Ammon's horn (tissue), 1 donor: ENCODE measurements around the gene EYA4.

ENCODE experiments used
- DNase-seq: peaks from one replicate; pipeline ENCODE4 v3.0.0-alpha.2; 2016; ENCODE audit warnings: low spot score

Gene EYA4

DNA sequence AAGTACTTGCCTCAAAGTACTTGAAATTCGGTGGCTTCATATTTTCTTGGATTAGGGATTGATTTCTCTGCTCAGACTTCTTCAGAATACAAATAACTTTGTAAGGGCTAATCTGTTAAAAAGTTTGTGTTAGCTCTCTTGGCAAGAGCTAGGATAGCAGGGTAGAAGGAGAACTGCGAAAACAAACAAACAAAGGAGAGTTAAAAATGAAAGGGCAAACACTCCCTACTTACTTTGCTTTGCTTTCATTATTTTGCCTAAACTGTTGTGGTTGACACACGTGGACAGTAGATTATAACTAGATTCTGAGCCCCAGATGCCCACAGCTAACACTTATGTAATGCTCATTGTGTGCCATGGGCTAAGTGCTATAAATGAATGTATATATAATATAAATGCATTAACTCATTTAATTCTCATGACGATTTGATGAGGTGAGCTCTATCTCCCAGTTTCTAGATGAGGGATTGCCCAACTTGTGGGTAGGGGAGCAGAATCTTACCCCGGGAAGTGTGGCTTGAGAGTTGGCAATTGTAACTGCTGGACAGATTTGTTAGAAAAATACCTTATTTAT lies 48.7 kb downstream of the EYA4 start:
- no peak for DNase-seq

- DNase-seq: no peak
Observed at GRCh38 chr6:133290930-133291329, 49.8 kb downstream of the EYA4 start.

DNA sequence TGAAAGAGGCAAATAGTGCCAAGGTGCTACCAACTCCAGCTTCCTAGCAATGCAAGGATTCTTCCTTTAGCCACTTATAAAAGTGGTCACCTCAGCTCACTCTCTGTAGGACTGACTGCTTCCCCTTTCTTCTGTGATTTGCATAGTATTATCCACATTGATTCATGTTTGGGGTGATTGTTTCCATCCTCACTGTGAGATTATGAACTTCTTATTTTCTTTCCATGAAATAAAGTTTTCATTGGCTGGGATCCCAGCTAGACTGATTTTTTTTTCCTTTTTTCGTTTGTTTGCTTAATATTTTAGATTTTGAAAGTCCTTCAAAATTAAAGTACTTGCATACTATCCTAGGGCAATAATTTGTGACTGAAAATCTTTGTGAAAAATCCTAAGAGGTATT lies 50.5 kb downstream of the EYA4 start:
- DNase-seq: no peak

DNA sequence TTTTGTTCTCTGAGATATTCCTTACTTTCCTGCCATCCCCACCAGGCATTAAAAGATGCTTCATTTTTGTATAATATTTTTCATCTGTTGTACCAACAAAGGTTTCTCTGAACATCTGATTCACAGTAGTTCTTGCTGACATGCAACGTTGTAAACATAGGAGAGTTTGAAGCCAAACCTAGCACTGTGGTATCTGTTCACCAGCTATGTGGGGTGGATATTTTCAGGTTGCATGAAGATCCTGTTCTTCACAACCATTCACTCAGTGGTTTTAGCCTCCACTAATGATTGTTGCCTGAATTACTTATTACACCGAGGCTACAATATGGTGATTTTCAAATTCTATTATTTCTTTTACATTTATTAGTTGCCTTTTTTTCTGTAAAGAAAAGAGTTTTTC lies 56.5 kb downstream of the EYA4 start:
- no peak for DNase-seq

DNA sequence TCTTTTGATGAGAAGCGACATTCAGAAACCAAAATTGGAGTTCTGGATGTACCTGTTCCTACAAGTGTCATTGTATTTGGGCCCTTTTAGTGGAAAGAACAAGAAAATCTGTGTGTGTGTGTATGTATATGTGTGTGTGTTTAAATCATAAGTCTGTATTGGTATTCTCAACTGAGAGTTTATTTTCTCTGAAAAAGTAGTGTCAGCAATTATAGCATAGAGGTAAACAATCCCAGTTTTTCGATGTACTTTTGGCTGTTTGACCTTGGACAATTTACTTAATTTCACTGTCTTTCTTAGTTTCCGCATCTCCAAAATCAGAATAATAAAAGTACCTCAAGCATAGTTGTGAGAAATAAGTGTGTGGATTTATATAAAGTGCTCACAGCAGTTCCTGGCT lies 57.2 kb downstream of the EYA4 start:
- DNase-seq: no peak

DNA sequence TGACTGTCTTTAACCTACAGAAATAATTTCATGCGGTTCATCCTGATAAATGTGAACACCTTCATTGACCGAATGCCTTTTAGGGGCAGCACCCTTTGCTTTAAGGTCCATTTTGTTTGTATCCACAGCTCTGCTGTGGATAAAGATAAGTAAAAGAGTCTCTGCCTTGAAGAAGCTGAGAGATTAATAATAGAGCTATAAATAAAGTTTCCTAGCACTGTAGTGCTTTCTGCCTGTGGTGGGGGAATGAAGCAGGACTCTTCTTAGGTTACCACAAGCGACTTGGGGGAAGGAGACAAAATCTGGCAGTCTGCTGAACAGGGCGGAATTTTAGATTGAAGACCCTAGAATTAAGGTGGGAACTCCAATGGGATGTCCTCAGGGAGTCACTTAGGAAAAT lies 57.6 kb downstream of the EYA4 start:
- DNase-seq: no peak

- DNase-seq: no peak
Observed at GRCh38 chr6:133300896-133301295, 59.7 kb downstream of the EYA4 start.

DNA sequence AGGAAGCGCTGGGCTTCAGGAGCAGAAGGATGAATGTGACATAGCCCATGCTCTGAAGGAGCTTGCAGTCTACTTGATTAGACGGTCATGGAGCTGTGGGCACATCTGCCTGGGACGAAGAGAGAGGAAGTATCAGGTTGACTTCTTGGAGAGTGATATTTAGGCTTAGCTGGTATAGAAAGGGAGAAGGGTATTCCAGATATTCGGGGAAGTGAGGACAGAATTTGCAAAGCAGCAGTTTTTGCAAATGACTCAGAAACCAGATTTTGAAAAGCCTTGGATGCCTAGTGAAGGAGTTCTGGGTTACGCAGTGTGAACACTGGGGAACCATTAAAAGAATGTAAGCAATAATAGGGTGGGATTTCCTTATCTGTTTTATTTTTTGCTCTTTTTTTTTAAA lies 60.7 kb downstream of the EYA4 start:
- DNase-seq: no peak

DNA sequence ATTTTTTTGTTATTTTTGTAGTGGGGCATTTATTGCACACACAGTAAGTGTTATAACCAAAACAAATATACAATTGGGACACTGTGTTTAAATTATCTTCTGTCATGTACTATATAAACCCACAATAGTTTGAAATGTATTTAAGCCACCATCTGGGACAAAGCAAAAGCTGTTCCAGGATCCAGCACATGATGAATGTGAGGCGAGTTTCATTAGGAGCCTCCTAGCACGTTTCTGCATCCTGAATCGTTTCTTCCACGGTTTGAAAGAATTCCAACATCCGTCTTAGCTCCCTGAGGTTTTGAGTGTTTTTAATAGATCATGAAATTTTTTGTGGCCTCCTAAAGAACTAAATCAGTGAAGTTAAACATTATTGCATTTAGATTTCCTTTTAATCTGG lies 65.8 kb downstream of the EYA4 start:
- DNase-seq: no peak

GRCh38 chr6:133309579-133309978 lies 68.4 kb downstream of the EYA4 start:
- no peak for DNase-seq

DNA sequence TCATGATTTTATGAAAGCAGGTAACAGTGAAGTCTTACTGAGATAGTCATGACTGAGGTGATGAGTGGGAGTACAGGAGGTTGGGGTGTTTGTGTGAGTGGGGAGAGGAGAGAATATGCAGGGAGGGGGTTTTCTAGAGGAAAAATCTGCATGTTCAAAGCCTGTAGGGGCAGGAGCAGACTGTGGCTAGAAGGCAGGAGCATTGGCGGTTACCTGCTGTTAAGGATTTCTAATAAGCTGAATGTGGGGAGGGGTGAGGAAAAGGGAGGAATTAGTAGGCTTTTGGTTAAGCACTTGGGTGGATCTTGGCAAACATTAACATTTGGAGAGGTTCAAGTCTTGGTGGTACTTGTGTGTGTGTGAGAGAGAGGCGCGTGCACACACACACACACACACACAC lies 70.8 kb downstream of the EYA4 start:
- DNase-seq: no peak

DNA sequence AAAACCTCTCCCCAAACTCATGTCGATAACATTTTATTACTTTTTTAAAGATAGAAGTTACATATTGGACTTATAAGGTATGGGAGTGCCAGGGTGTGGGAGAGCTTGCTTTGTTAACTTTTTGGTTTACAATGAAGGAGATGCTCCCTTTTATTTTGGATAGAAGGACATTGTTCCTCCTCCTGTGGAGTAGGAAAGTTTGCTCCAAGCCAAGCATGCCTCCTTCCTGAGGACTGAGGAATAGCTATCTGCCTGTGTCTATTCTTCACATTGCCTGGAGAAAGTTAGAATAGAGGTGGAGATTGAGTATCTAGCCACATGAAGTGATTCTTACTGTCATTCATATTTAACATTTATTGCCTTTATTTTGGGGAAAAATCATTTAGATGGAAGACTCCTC lies 71.9 kb downstream of the EYA4 start:
- DNase-seq: no peak

DNA sequence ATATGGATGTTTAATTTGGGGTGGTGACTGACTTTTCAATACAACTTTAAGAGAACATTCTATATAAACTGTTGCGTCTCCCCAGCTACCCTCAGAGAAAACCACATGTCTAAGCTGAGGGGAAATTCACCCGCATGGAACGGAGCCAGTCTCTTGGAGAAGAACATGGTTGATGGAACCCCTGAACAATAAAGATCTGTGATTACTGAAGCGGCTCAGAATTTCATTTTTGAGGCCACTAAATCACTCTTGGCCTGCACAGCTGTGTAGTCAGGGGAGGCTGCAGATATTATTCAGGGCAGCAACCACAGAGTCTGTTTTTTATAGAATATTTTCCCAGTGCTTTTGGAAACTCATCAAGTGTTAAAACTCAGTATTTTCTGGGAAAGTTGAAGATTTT lies 73.8 kb downstream of the EYA4 start:
- no peak for DNase-seq

- no peak for DNase-seq
Observed at GRCh38 chr6:133315811-133316210, 74.7 kb downstream of the EYA4 start.

GRCh38 chr6:133317704-133318103 lies 76.5 kb downstream of the EYA4 start:
- DNase-seq: no peak

GRCh38 chr6:133326584-133326983 lies 85.4 kb downstream of the EYA4 start:
- DNase-seq: no peak

GRCh38 chr6:133333852-133334251 lies 92.7 kb downstream of the EYA4 start:
- DNase-seq: no peak

GRCh38 chr6:133337308-133337707 lies 96.2 kb downstream of the EYA4 start:
- DNase-seq: no peak

DNA sequence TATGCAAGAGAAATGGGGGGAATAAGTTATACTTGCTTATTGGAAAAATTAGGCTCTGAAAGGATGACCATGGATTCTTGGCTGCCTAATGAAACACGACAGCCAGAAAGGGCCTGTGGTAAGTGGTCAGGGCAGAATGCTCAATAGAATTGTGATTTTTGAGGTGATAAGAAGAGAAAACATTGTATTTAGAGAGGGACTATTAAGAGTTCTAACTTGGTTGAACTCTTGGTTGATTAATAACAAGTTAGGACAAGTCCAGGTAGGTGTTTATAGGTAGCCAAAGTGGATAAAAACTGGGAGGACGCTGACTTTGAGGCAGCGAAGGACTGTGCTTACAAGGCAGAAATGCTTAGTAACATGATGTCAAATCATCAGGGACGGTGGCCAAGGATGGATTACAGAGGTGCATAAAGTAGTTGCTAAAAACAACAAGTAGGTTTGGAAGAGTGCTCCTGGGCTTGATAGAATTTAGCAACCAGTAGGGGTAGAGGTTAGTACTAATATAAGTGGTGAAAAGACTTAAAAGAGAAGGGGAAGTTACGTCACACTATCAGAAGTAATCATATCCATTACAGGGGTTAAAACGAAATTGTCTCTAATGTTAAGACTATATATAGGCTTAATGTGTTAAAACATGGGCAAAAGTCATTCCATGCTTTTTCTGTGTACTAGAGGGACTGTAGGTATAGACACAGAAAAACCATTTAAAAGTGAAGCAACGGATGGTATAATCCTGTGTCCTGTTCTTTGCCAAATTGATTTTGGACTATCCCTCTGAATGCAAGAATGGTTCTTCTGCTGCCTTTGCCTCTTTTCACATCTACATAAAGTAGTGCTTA lies 98.6 kb downstream of the EYA4 start:
- no peak for DNase-seq

DNA sequence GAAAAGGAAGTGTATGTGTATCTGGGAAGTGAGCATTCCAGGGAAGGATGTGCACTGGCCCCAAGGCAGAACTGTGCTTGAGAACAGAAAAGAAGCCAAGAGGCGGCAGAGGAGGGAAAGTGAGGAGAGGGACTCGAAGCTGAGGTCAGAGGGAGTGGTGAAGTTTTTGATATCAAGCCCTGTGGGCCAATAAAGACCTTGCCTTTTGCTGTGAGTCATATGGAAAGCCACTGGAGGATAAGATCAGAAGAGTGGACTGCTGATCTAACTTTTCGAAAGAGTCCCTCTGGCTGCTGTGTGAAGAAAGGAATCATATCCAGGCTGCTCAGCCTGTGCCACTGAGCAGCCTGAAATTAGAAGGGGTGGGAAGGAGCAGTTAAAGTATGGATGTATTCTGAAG lies 99.4 kb downstream of the EYA4 start:
- no peak for DNase-seq

- DNase-seq: no peak
Observed at GRCh38 chr6:133341607-133342158, 100.5 kb downstream of the EYA4 start.

- no peak for DNase-seq
Observed at GRCh38 chr6:133343220-133343619, 102.1 kb downstream of the EYA4 start.

DNA sequence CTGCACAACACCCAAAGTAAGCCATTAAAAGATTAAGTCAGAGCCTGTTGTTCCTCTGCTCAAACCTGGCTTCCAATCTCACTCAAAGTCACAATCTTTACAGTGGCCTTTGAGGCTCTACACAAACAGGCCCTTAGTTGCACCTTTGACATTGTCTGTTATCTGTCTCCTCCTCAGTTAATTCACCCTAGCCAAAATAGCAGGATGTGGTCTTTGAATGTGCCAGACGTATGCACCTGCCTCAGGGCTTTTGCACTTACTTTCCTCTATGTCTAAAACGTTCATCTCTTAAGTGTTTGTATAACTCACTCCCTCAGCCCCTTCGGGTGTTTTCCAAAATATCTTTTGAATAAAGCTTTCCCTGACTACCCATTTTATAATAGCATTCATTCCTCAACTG lies 107.7 kb downstream of the EYA4 start:
- no peak for DNase-seq

GRCh38 chr6:133350928-133351327 lies 109.8 kb downstream of the EYA4 start:
- no peak for DNase-seq
